Fibroblast of skin of right quadriceps (primary cell): ENCODE results near the gene DUSP3.
A peak's percentile ranks its signal among the peaks of the same experiment; 100 is the strongest.
"Not testable (repeated sequence)": the region's sequence is repeated elsewhere in the genome, so short reads cannot be mapped to it uniquely, and the experiment has no call there.

Experiments
- DNase-seq: peaks from one replicate; pipeline ENCODE4 v3.0.0-alpha.2; 2013

Gene DUSP3

GRCh38 chr17:43800736-43801135 lies 22.0 kb upstream of the DUSP3 start:
- DNase-seq = no peak

GRCh38 chr17:43799047-43799446 lies 20.3 kb upstream of the DUSP3 start:
- DNase-seq = no peak

GRCh38 chr17:43798024-43798423 lies 19.2 kb upstream of the DUSP3 start:
- not testable (repeated sequence) for DNase-seq

- DNase-seq = not testable (repeated sequence)
Observed at GRCh38 chr17:43792668-43793067, 13.9 kb upstream of the DUSP3 start.

GRCh38 chr17:43791589-43791988 lies 12.8 kb upstream of the DUSP3 start:
- DNase-seq = peak; percentile 37

- DNase-seq = no peak
Observed at GRCh38 chr17:43790311-43790940, 11.6 kb upstream of the DUSP3 start.

GRCh38 chr17:43789482-43789881 lies 10.7 kb upstream of the DUSP3 start:
- no peak for DNase-seq

- no peak for DNase-seq
Observed at GRCh38 chr17:43788540-43788939, 9.8 kb upstream of the DUSP3 start.

GRCh38 chr17:43787728-43788127 lies 9.0 kb upstream of the DUSP3 start:
- DNase-seq = no peak

GRCh38 chr17:43784628-43785101 lies 5.9 kb upstream of the DUSP3 start:
- DNase-seq = peak; percentile 75

- DNase-seq = peak; percentile 88
Observed at GRCh38 chr17:43784068-43784467, 5.3 kb upstream of the DUSP3 start.

GRCh38 chr17:43782913-43783680 lies 4.3 kb upstream of the DUSP3 start:
- no peak for DNase-seq

- DNase-seq = no peak
Observed at GRCh38 chr17:43780135-43780534, 1.4 kb upstream of the DUSP3 start, which contains the start of gene CFAP97D1. CFAP97D1 (plus strand) TSS chr17:43780435; CDS start chr17:43780463, 28 bp downstream.

GRCh38 chr17:43779145-43780125 lies 658 bp upstream of the DUSP3 start:
- DNase-seq = no peak

GRCh38 chr17:43774304-43775250 lies 4.2 kb downstream of the DUSP3 start:
- no peak for DNase-seq

- no peak for DNase-seq
Observed at GRCh38 chr17:43772877-43773648, 5.7 kb downstream of the DUSP3 start.

- DNase-seq = no peak
Observed at GRCh38 chr17:43771463-43771862, 7.3 kb downstream of the DUSP3 start.

- no peak for DNase-seq
Observed at GRCh38 chr17:43770957-43771356, 7.8 kb downstream of the DUSP3 start.

GRCh38 chr17:43769859-43770258 lies 8.9 kb downstream of the DUSP3 start:
- DNase-seq = no peak

GRCh38 chr17:43769426-43769825 lies 9.4 kb downstream of the DUSP3 start:
- DNase-seq = no peak

- DNase-seq = no peak
Observed at GRCh38 chr17:43768943-43769342, 9.8 kb downstream of the DUSP3 start.
